ENCODE measurements around the gene TMEM147. TPM values are rescaled to one million over a fixed set of nuclear protein-coding genes. Genes with fewer than 3 reads are reported as not detected.

TMEM147 gene
- total and polyA plus RNA-seq, 4 donors = 18.1 to 97.4 (median 44.7) TPM

GRCh38 chr19:35524181-35524837 lies 21.1 kb upstream of the TMEM147 start:
- no peaks in the 10 kb centered on the region for H3K4me1 ChIP-seq (ENCODE audit: control insufficient read depth in 4 of 4, insufficient read depth in 4 of 4, low read length in 3 of 4)
- no peak for TF ChIP-seq CTCF (IDR thresholded peaks at IDR 0.05; ENCODE audit: low read depth, low read length, missing input control)
- no peak for TF ChIP-seq ZBTB33 (IDR thresholded peaks at IDR 0.05)
- TF ChIP-seq YY1 (IDR thresholded peaks at IDR 0.05) = no peak
- no peak for TF ChIP-seq GABPA (IDR thresholded peaks at IDR 0.05 in 1 of 2, conservative IDR thresholded peaks at IDR 0.05 in 1 of 2)
- TF ChIP-seq FOXA1 (IDR thresholded peaks at IDR 0.05) = no peak
- TF ChIP-seq RXRA (IDR thresholded peaks at IDR 0.05) = no peak
- TF ChIP-seq HNF4G (IDR thresholded peaks at IDR 0.05) = no peak
- no peak for TF ChIP-seq RAD21 (IDR thresholded peaks at IDR 0.05)
- TF ChIP-seq SP1 (IDR thresholded peaks at IDR 0.05) = no peak
- TF ChIP-seq FOXA2 (IDR thresholded peaks at IDR 0.05) = no peak
- no peak for TF ChIP-seq NR2F2 (IDR thresholded peaks at IDR 0.05)
- TF ChIP-seq REST (IDR thresholded peaks at IDR 0.05) = no peak
- no peak for TF ChIP-seq HNF4A (conservative IDR thresholded peaks at IDR 0.05)
- no peak for TF ChIP-seq EGR1 (IDR thresholded peaks at IDR 0.05; ENCODE audit: low read depth in 2 of 2)
- no peak for TF ChIP-seq JUND (IDR thresholded peaks at IDR 0.05)
- TF ChIP-seq TAF1 (conservative IDR thresholded peaks at IDR 0.05) = no peak
- TF ChIP-seq MAX (IDR thresholded peaks at IDR 0.05) = no peak
- TF ChIP-seq ATF3 (IDR thresholded peaks at IDR 0.05) = no peak
- 42% methylated on average over 11 of the region's 11 CpGs for WGBS
- no peak overlapping the region for H3K27ac ChIP-seq (ENCODE audit: low read depth in 1 of 2, low read length in 2 of 2)
- no peaks in the 10 kb centered on the region for H3K9me3 ChIP-seq (ENCODE audit: control insufficient read depth in 4 of 4, low read length in 3 of 4)
- DNase-seq (ENCODE audit: low spot score) = no peak
- no peak overlapping the region for H3K9ac ChIP-seq (ENCODE audit: low read depth in 1 of 2, low read length in 2 of 2)
- no peaks in the 10 kb centered on the region for H3K36me3 ChIP-seq (ENCODE audit: control insufficient read depth in 4 of 4, insufficient read depth in 3 of 4, low read depth in 1 of 4, low read length in 3 of 4)
- H3K4me3 ChIP-seq (ENCODE audit: low read depth in 1 of 3, low read length in 3 of 3) = no peak overlapping the region
- peaks cover 0 to 3% (median 0%) of the 10 kb centered on the region in 4 donors for H3K27me3 ChIP-seq (ENCODE audit: control insufficient read depth in 4 of 4, insufficient read depth in 4 of 4, low read length in 3 of 4)
